SK-N-SH treated with all-trans-retinoic acid at 6 μM for 48 hours (cell line): ENCODE measurements around the gene CAST.

ENCODE experiments used
- ATAC-seq: fragments of 200-7000 bp; cut with Tn5 transposase; 3 replicates; pipeline ENCODE4 v1.9.1; 2020; ENCODE audit warnings: mild to moderate bottlenecking, moderate library complexity
- ARNTL ChIP-seq: fragments of 450-650 bp; formaldehyde crosslinking; IDR thresholded peaks from 2 replicates; pipeline ENCODE4 v1.5.0; 2020; ENCODE audit warnings: low read depth, mild to moderate bottlenecking, moderate library complexity, borderline replicate concordance
- BACH2 ChIP-seq: fragments of 250-450 bp; sonication (Bioruptor Pico); IDR thresholded peaks from 2 replicates; pipeline ENCODE4 v1.9.0; 2021; ENCODE audit warnings: mild to moderate bottlenecking, borderline replicate concordance
- CREB5 ChIP-seq: fragments of 250-450 bp; sonication (Bioruptor Pico); IDR thresholded peaks from 2 replicates; pipeline ENCODE4 v1.5.1; 2020; ENCODE audit warnings: low read depth, mild to moderate bottlenecking, moderate library complexity
- CSDC2 ChIP-seq: fragments of 250-450 bp; sonication (Bioruptor Pico); IDR thresholded peaks from 2 replicates; pipeline ENCODE4 v1.5.0; 2020; ENCODE audit warnings: mild to moderate bottlenecking, moderate library complexity
- ESRRG ChIP-seq: fragments of 250-450 bp; sonication (Bioruptor Pico); IDR thresholded peaks from 2 replicates; pipeline ENCODE4 v1.6.1; 2021; ENCODE audit warnings: mild to moderate bottlenecking
- GLIS3 ChIP-seq: fragments of 250-450 bp; sonication (Bioruptor Pico); IDR thresholded peaks from 2 replicates; pipeline ENCODE4 v1.5.0; 2020; ENCODE audit warnings: mild to moderate bottlenecking, moderate library complexity
- ISL1 ChIP-seq: fragments of 250-450 bp; sonication (Bioruptor Pico); IDR thresholded peaks from 2 replicates; pipeline ENCODE4 v2.1.2; 2022; ENCODE audit warnings: mild to moderate bottlenecking, moderate library complexity
- PATZ1 ChIP-seq: fragments of 250-450 bp; sonication (Bioruptor Pico); IDR thresholded peaks from 2 replicates; pipeline ENCODE4 v1.8.0; 2020; ENCODE audit warnings: mild to moderate bottlenecking, moderate library complexity, borderline replicate concordance
- POU6F1 ChIP-seq: fragments of 250-450 bp; sonication (Bioruptor Pico); IDR thresholded peaks from 2 replicates; pipeline ENCODE4 v1.8.0; 2021; ENCODE audit warnings: low read depth, mild to moderate bottlenecking, moderate library complexity, borderline replicate concordance
- PPARA ChIP-seq: fragments of 250-450 bp; sonication (Bioruptor Pico); IDR thresholded peaks from 2 replicates; pipeline ENCODE4 v1.5.0; 2020; ENCODE audit warnings: mild to moderate bottlenecking, borderline replicate concordance
- RARB ChIP-seq: fragments of 250-450 bp; sonication (Bioruptor Pico); IDR thresholded peaks from 2 replicates; pipeline ENCODE4 v1.8.0; 2021; ENCODE audit warnings: mild to moderate bottlenecking, moderate library complexity
- SNAI2 ChIP-seq: fragments of 250-450 bp; sonication (Bioruptor Pico); IDR thresholded peaks from 2 replicates; pipeline ENCODE4 v1.5.0; 2020; ENCODE audit warnings: mild to moderate bottlenecking, moderate library complexity
- TCF4 ChIP-seq: fragments of 250-450 bp; sonication (Bioruptor Pico); IDR thresholded peaks from 2 replicates; pipeline ENCODE4 v1.8.0; 2021; ENCODE audit warnings: mild to moderate bottlenecking, moderate library complexity, borderline replicate concordance
- TOX ChIP-seq: fragments of 250-450 bp; sonication (Bioruptor Pico); IDR thresholded peaks from 2 replicates; pipeline ENCODE4 v1.8.0; 2021; ENCODE audit warnings: mild to moderate bottlenecking, moderate library complexity, borderline replicate concordance
- TSHZ2 ChIP-seq: fragments of 250-450 bp; sonication (Bioruptor Pico); IDR thresholded peaks from 2 replicates; pipeline ENCODE4 v1.5.0; 2020; ENCODE audit warnings: mild to moderate bottlenecking, moderate library complexity
- ZC3H10 ChIP-seq: fragments of 250-450 bp; sonication (Bioruptor Pico); IDR thresholded peaks from 2 replicates; pipeline ENCODE4 v1.5.1; 2021; ENCODE audit warnings: mild to moderate bottlenecking, moderate library complexity
- ZFP3 ChIP-seq: fragments of 250-450 bp; sonication (Bioruptor Pico); IDR thresholded peaks from 2 replicates; pipeline ENCODE4 v1.5.0; 2020; ENCODE audit warnings: mild to moderate bottlenecking, moderate library complexity
- ZFP30 ChIP-seq: fragments of 450-650 bp; formaldehyde crosslinking; IDR thresholded peaks from 2 replicates; pipeline ENCODE4 v1.5.0; 2022; ENCODE audit warnings: mild to moderate bottlenecking, moderate library complexity
- ZNF565 ChIP-seq: fragments of 450-650 bp; formaldehyde crosslinking; conservative IDR thresholded peaks from 2 replicates; pipeline ENCODE4 v1.5.0; 2020; ENCODE audit warnings: low read depth, mild to moderate bottlenecking, moderate library complexity
- ZNF70 ChIP-seq: fragments of 450-650 bp; formaldehyde crosslinking; IDR thresholded peaks from 2 replicates; pipeline ENCODE4 v1.5.0; 2020; ENCODE audit warnings: mild to moderate bottlenecking, moderate library complexity
- ZNF8 ChIP-seq: fragments of 450-650 bp; formaldehyde crosslinking; IDR thresholded peaks from 2 replicates; pipeline ENCODE4 v1.5.0; 2020; ENCODE audit warnings: mild to moderate bottlenecking, moderate library complexity
- TF ChIP-seq, protein P1 (sequence below): fragments of 250-450 bp; sonication (Bioruptor Pico); IDR thresholded peaks from 2 replicates; pipeline ENCODE4 v1.5.1; 2021; ENCODE audit warnings: mild to moderate bottlenecking, moderate library complexity

CAST gene

DNA sequence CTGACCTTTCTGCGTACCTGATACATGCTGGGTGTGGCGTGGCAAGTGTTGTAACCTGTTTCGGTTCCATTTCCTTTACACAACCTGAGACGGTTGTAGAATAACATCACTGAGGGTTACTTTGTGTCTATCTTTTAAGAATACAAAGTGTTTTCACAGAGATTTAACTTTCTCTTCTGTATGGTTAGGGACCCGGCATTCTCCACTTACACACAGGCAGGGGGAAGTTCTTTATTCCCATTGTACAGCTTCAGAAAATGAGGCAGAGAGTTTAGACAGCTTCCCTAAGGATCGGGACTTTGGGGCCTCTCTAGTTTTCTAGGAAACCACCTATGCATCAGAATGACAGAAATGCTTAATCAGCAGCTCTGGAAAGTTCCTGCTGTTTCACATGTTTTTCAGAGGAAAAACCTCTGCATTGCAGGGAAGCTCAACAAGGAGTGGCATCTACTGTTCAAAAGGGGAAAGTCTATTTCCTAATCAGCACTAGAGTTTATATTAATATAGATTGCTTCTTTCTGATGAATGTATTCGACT is 41.3 kb downstream of the CAST start:
- TF ChIP-seq TCF4 (no peak), TSHZ2 (CRISPR knock-in tag) (no peak), GLIS3 (no peak), CSDC2 (no peak), TOX (no peak), ZFP30 (CRISPR knock-in tag) (no peak), BACH2 (no peak), CREB5 (CRISPR knock-in tag) (no peak), SNAI2 (no peak), RARB (CRISPR knock-in tag) (no peak), ISL1 (CRISPR knock-in tag) (no peak), ZC3H10 (CRISPR knock-in tag) (no peak), ZNF565 (no peak), ZFP3 (CRISPR knock-in tag) (no peak), POU6F1 (CRISPR knock-in tag) (no peak), ARNTL (CRISPR knock-in tag) (no peak), ZNF8 (no peak)
- TF ChIP-seq, all 23 proteins: peak for 0
- ATAC-seq: no peak

- ATAC-seq: no peak
- no peak for TF ChIP-seq BACH2
- TF ChIP-seq ARNTL (CRISPR knock-in tag): no peak
- no peak for TF ChIP-seq ZC3H10 (CRISPR knock-in tag)
- no peak for TF ChIP-seq RARB (CRISPR knock-in tag)
- TF ChIP-seq SNAI2: no peak
- no peak for TF ChIP-seq CSDC2
- TF ChIP-seq ISL1 (CRISPR knock-in tag): no peak
- TF ChIP-seq ZFP3 (CRISPR knock-in tag): no peak
- TF ChIP-seq TCF4: no peak
- TF ChIP-seq ESRRG (CRISPR knock-in tag): no peak
- TF ChIP-seq GLIS3: no peak
- no peak for TF ChIP-seq CREB5 (CRISPR knock-in tag)
- no peak for TF ChIP-seq ZNF565
Observed at GRCh38 chr5:96703995-96704394, 41.8 kb downstream of the CAST start.

- no peak for TF ChIP-seq RARB (CRISPR knock-in tag)
- TF ChIP-seq, all 23 proteins: peak for 0
- no peak for ATAC-seq
Observed at GRCh38 chr5:96706433-96707111, 44.4 kb downstream of the CAST start.

GRCh38 chr5:96708600-96708999 is 46.4 kb downstream of the CAST start:
- TF ChIP-seq ISL1 (CRISPR knock-in tag) (no peak), ZC3H10 (CRISPR knock-in tag) (no peak), SNAI2 (no peak), ESRRG (CRISPR knock-in tag) (no peak), PATZ1 (CRISPR knock-in tag) (no peak), PPARA (CRISPR knock-in tag) (no peak), GLIS3 (no peak), TOX (no peak), ZNF70 (CRISPR knock-in tag) (no peak)
- TF ChIP-seq, protein P1, sequence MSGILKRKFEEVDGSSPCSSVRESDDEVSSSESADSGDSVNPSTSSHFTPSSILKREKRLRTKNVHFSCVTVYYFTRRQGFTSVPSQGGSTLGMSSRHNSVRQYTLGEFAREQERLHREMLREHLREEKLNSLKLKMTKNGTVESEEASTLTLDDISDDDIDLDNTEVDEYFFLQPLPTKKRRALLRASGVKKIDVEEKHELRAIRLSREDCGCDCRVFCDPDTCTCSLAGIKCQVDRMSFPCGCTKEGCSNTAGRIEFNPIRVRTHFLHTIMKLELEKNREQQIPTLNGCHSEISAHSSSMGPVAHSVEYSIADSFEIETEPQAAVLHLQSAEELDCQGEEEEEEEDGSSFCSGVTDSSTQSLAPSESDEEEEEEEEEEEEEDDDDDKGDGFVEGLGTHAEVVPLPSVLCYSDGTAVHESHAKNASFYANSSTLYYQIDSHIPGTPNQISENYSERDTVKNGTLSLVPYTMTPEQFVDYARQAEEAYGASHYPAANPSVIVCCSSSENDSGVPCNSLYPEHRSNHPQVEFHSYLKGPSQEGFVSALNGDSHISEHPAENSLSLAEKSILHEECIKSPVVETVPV (CRISPR knock-in tag): no peak
- no peak for ATAC-seq
